Measurements from ENCODE around the gene DAZAP2. TPM values are rescaled to one million over a fixed set of nuclear protein-coding genes. Genes with fewer than 3 reads are reported as not detected.
A peak's percentile ranks its signal among the peaks of the same experiment; 100 is the strongest.

Gene DAZAP2
- total RNA-seq, 1 donor from 2014 or later, result 259 TPM

DNA sequence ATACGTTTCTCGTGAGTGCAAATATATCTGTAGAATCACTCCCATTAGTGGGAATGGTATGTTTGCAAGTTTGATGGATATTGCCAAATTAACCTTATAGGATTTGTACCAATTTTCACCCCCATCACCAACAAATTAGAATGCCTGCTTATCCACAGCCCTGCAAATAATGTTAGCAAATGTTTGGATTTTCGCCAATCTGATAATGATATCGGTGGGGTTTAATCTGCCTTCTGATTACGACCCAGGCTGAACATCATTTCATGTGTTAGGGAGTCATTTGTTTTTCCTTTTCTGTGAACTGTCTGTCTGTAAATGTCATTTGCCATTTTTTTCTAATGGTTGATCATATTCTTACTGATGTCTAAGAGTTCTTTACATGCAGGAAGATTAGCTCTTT, 4.1 kb upstream of the DAZAP2 start:
- H3K27ac ChIP-seq, result no peak overlapping the region
- DNase-seq, result no peak
- no peaks in the 10 kb centered on the region for H3K36me3 ChIP-seq
- H3K27me3 ChIP-seq (ENCODE audit: low read depth), result no peaks in the 10 kb centered on the region
- peaks cover 5% of the 10 kb centered on the region for H3K4me1 ChIP-seq
- intact Hi-C loops (cut with DNase I), result no loop called here
- no peaks in the 10 kb centered on the region for H3K9me3 ChIP-seq
- TF ChIP-seq, protein P1, sequence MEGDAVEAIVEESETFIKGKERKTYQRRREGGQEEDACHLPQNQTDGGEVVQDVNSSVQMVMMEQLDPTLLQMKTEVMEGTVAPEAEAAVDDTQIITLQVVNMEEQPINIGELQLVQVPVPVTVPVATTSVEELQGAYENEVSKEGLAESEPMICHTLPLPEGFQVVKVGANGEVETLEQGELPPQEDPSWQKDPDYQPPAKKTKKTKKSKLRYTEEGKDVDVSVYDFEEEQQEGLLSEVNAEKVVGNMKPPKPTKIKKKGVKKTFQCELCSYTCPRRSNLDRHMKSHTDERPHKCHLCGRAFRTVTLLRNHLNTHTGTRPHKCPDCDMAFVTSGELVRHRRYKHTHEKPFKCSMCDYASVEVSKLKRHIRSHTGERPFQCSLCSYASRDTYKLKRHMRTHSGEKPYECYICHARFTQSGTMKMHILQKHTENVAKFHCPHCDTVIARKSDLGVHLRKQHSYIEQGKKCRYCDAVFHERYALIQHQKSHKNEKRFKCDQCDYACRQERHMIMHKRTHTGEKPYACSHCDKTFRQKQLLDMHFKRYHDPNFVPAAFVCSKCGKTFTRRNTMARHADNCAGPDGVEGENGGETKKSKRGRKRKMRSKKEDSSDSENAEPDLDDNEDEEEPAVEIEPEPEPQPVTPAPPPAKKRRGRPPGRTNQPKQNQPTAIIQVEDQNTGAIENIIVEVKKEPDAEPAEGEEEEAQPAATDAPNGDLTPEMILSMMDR (IDR thresholded peaks at IDR 0.05), result no peak
- no peak for ATAC-seq
- H3K4me3 ChIP-seq, result no peak overlapping the region

DNA sequence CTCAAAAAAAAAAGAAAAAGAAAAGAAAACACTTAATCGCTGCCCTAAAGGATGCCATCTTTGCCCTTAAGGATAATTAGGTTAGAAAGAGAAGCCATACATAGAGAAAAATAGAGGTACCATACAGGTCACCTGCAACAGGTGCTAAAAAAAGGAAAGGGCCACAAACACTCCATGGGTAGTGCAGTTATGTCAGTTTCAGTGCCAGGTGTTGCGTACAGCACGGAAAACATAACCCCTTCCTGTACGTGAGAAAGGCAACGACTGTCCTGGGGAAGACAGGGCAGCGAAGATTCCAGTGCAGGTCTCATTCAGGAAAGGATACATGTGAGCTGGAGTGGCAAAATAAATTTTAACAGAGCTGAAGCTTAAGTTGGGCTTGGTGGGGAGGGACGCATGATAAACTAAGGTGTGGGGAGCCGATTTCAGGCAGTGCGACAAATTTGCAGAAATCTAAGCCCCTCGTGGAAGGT, 553 bp upstream of the DAZAP2 start:
- intact Hi-C loops (cut with DNase I), result no loop called here
- TF ChIP-seq, protein P1 (IDR thresholded peaks at IDR 0.05), result no peak
- ATAC-seq, result peak; percentile 22 to 37

DNA sequence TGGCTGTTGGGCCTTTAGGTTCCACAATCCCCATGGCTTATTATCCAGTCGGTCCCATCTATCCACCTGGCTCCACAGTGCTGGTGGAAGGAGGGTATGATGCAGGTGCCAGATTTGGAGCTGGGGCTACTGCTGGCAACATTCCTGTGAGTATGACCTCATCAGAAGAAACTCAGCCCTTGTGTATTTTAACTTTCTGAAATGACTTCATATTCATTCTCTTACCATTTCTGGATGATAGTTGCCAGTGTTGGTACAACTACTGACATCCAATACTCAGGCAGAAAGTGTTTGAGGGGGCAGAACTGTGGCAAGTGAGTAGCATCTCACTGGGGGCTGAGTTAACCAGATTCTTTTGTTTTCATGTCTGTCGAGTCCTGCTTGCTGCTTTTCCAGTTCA, 2.3 kb downstream of the DAZAP2 start:
- H3K27me3 ChIP-seq (ENCODE audit: low read depth), result no peaks in the 10 kb centered on the region
- DNase-seq (no peak), ATAC-seq (no peak)
- intact Hi-C loops (cut with DNase I), result no loop called here
- TF ChIP-seq, protein P1 (IDR thresholded peaks at IDR 0.05), result no peak
- H3K27ac ChIP-seq, result no peak overlapping the region
- H3K9me3 ChIP-seq, result no peaks in the 10 kb centered on the region
- H3K36me3 ChIP-seq, result peaks cover 59% of the 10 kb centered on the region
- peaks cover 54% of the 10 kb centered on the region for H3K4me1 ChIP-seq
- peak overlapping the region; percentile 96 for H3K4me3 ChIP-seq

More for the DNA sequence above, 553 bp upstream of the DAZAP2 start:
- Histone ChIP-seq H3K4me3 (peak overlapping the region; percentile 96), H3K4me1 (peaks cover 41% of the 10 kb centered on the region), H3K9me3 (no peaks in the 10 kb centered on the region), H3K36me3 (peaks cover 30% of the 10 kb centered on the region), H3K27me3 (ENCODE audit: low read depth) (no peaks in the 10 kb centered on the region), H3K27ac (peak overlapping the region; percentile 100)
- no peak for DNase-seq

DNA sequence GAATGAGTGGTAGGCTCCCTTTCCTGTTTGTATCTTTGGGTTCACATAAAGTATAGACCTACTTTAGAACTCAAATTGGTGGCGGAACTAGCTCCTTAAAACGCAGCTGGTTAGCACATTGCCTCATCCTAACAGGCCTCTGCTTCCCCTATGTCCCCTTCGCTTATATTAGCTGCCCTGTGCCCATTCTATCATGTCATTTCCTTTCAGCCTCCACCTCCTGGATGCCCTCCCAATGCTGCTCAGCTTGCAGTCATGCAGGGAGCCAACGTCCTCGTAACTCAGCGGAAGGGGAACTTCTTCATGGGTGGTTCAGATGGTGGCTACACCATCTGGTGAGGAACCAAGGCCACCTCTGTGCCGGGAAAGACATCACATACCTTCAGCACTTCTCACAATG, 3.5 kb downstream of the DAZAP2 start:
- peaks cover 62% of the 10 kb centered on the region for H3K4me1 ChIP-seq
- TF ChIP-seq, protein P1 (IDR thresholded peaks at IDR 0.05), result no peak
- intact Hi-C loops (cut with DNase I), result no loop called here
- no peaks in the 10 kb centered on the region for H3K9me3 ChIP-seq
- ATAC-seq (no peak), DNase-seq (no peak)
- no peak overlapping the region for H3K27ac ChIP-seq
- H3K27me3 ChIP-seq (ENCODE audit: low read depth), result no peaks in the 10 kb centered on the region
- H3K36me3 ChIP-seq, result peaks cover 59% of the 10 kb centered on the region
- H3K4me3 ChIP-seq, result no peak overlapping the region

DNA sequence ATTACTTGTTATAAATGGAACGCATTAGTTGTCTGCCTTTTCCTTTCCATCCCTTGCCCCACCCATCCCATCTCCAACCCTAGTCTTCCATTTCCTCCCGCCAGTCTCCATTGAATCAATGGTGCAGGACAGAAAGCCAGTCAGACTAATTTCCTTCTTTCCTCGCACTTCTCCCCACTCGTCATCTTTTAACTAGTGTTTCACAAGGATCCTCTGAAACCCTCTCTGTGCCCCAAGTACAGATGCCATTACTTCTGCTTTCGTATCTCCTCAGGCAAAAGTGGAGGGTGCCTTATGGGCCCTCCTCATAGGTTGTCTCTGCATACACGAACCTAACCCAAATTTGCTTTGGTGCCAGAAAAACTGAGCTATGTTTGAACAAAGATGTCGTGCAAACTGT, 4.2 kb downstream of the DAZAP2 start:
- ATAC-seq (no peak), DNase-seq (no peak)
- peaks cover 68% of the 10 kb centered on the region for H3K4me1 ChIP-seq
- TF ChIP-seq, protein P1 (IDR thresholded peaks at IDR 0.05), result no peak
- H3K36me3 ChIP-seq, result peaks cover 59% of the 10 kb centered on the region
- no peak overlapping the region for H3K27ac ChIP-seq
- intact Hi-C loops (cut with DNase I), result no loop called here
- no peaks in the 10 kb centered on the region for H3K9me3 ChIP-seq
- H3K4me3 ChIP-seq, result no peak overlapping the region
- no peaks in the 10 kb centered on the region for H3K27me3 ChIP-seq (ENCODE audit: low read depth)

DNA sequence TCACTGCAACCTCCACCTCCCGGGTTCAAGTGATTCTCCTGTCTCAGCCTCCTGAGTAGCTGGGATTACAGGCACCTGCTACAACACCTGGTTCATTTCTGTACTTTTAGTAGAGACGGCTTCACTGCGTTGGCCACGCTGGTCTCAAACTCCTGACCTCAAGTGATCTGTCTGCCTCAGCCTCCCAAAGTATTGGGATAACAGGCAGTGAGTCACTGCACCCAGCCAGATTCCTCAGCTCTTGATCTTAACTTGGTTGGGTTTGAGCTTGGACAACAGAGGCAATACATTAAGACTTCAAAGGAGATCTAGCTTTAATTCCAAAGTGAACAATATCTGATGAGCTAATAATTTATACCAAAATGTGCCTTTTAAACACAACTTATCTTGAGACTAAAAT, 5.6 kb downstream of the DAZAP2 start:
- Histone ChIP-seq H3K36me3 (peaks cover 59% of the 10 kb centered on the region), H3K27ac (no peak overlapping the region), H3K27me3 (ENCODE audit: low read depth) (no peaks in the 10 kb centered on the region), H3K9me3 (no peaks in the 10 kb centered on the region), H3K4me1 (peaks cover 67% of the 10 kb centered on the region), H3K4me3 (no peak overlapping the region)
- ATAC-seq, result no peak
- DNase-seq, result no peak
- TF ChIP-seq, protein P1 (IDR thresholded peaks at IDR 0.05), result no peak
- intact Hi-C loops (cut with DNase I), result no loop called here
